ENCODE data around the gene PDZD2.

The PDZD2 gene

DNA sequence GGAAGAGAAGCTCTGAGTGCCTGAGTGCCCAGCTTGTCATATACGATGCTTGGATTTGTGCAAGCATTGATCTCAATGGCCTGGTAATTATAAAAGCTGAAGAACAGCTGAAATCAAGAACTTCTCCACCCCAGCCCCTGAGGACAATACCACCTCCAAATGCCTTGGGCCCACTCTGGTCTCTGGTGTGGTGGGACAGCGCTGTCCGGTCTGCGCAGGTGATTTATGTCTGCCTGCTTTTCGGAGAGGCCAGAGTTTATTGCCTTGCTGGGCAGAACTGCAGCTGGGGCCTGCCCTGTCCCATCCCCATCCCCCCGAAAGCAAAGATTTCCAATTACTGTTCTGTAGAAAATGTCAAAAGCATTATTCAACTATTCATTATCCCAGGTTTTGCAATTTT, 1.1 kb upstream of the PDZD2 start:
- no peak for DNase-seq (ENCODE audit: low spot score)

GRCh38 chr5:31638345-31638744, 586 bp upstream of the PDZD2 start:
- DNase-seq (ENCODE audit: low spot score): no peak

GRCh38 chr5:31639481-31640411, 815 bp downstream of the PDZD2 start:
- no peak for DNase-seq (ENCODE audit: low spot score)

GRCh38 chr5:31640573-31640972, 1.6 kb downstream of the PDZD2 start:
- no peak for DNase-seq (ENCODE audit: low spot score)

DNA sequence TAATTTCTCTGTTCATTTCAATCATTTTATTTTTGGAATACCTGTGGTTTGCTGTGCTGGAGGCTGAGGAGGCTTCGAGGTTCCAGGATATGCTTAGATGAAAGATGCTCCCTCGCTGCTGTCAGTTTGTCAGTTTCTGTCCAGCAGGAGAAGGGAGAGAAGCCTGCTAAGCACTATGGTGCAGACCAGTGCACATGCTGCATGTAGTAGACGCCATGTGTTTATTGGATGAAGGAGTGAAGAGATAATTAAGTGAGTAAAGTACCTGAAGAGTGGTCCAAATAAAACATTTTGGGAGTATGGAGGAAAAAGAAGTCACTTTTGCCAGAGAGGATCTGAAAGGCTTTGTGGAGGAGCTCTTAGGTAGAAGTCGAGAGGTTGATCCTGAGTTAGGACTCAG, 2.1 kb downstream of the PDZD2 start:
- DNase-seq (ENCODE audit: low spot score): no peak

GRCh38 chr5:31641575-31641974, 2.6 kb downstream of the PDZD2 start:
- DNase-seq (ENCODE audit: low spot score): no peak

DNA sequence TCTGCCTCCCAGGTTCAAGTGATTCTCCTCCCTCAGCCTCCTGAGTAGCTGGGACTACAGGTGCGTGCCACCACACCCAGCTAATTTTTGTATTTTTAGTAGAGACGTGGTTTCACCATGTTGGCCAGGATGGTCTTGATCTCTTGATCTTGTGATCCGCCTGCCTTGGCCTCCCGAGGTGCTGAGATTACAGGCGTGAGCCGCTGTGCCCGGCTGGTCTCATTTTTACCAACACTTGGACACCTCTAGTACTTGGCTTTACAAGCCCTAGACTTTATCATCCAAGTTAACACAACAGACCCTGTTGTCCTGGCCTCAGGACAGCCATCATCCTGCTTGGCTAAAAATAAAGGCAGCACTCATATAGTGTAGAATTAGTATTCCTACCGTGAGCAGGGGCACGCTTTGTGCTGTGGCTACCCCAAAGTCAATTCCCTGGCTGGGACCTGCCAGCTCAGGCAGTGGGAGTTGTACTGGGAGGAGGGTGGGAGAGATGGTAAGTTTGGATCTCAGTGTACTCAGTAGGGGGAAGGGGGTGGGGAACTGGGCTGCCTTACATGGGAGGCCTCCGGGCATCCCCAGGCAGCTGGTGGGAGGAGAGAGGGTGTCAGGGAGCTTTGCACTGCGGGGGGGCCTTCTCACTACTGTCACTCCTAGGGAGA, 6.6 kb downstream of the PDZD2 start:
- DNase-seq (ENCODE audit: low spot score): no peak

DNA sequence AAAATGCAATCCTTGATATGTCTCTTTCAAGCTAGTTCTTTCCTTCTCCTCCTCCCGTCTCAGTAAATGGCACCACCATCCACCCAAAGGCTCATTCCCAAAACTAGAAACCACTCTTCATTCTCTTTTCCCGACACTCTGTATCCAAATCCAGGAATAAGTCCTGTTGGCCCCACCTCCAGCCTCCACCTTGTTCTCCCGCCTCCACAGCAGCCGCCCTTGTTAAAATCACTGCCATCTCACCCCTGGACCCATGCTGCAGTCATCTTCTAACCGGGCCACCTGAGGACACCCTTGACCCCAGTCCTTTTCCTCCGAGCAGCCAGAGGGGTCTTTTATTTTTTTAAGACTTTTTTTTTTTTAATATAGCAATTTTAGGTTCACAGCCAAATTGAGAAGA, 9.4 kb downstream of the PDZD2 start:
- no peak for DNase-seq (ENCODE audit: low spot score)

DNA sequence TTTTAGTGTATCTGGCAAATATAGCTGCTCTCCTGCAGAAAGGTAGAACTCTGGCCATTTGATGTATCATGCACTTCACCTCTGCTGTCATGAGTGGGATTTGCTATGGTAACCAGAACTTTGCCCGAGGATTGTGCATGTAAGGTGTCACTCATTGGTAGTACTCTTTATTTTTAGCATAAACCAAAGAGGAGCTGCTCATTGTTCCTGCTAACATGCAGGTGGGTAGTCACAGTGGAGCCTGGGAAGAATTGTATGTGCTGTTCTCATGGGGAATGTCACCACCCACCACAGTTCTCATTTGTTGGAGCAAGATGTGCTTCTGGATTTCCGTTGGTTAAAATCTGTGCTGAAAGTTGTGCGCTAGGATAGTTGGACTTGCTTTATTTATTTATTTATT, 12.3 kb downstream of the PDZD2 start:
- DNase-seq (ENCODE audit: low spot score): no peak

DNA sequence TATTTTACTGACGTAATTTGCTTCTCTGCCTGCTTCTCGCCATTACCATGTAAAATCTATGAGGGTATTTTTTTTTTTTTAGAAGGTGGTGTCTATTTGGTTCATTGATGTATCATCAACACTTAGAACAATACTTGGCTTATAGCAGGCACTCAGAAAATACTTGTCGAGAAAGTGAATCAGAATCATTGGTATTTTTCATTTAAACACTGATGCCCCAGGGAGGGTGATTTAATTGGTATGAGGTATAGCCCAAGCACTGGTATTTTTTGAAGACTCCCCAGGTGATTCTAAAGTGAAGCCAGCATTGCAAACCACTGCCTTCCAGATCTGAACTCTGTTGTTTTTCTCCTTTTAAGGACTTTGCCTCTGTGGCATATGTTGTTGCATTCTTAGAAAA, 16.6 kb downstream of the PDZD2 start:
- DNase-seq (ENCODE audit: low spot score): no peak

DNA sequence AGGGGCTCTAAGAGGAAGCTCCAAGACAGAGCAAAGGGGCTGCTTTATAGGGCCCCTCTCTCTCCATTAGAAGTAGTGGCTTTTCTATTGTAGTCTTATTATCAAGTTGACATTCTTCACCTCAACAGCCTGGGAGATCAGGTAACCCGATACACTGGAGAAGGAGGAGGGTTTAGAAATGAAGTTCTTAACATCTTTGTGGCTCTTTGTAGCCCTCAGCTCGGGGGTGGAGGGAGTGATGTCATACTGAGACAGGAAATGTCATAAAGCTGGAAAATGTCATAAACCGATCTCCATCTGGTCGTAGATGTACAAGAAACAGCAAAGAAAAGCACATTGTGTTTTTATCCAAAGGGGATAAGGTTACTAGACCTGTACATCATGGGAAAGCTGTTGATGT, 17.9 kb downstream of the PDZD2 start:
- no peak for DNase-seq (ENCODE audit: low spot score)

DNA sequence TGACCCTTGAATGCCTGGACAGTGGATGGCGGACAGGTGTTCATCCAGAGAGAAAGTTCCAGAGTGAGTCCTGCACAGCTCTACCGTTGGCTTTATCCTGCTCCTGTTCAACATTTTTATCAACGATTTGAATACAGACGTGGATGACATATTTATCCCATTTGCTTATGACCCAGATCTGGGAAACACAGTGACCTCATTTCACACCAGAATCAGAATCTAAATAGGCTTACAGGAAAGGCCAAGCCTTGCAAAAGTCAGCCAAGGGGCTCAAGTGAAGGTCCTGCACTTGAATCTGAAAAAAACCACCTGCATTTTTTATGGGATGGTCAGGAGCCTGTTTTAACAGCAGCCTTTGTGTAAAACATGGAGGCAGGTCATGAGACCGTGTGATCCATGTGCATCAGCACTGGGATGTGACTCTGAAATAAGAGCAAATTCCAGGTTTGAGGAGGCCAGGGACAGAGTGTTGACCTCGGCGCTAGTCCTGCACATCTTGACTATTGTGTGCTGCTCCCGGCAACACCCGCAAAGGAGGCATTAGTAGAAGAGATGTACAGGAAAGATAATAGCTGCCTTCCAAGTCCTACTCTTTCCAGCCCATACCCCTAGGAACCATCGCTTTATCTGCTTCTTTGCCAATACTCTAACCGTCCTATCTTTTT, 18.5 kb downstream of the PDZD2 start:
- no peak for DNase-seq (ENCODE audit: low spot score)

DNA sequence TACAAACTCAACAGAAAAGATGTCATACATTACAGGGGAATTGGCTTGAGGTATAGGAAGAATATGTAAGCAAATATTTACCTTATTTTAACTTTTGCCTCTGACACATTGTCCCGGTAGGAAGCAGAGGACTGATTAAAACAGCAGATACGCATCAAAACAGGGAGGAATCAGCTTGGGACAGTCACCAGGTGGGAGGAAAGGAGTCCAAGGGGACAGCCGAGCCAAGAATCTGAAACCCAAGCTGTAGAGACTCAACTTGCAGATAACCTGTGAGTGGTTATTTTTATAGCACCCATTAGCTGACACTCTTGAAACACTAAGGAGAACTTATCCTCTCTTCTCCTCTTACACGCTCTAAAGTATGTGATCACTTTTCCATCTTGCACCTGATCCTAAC, 22.3 kb downstream of the PDZD2 start:
- DNase-seq (ENCODE audit: low spot score): no peak

DNA sequence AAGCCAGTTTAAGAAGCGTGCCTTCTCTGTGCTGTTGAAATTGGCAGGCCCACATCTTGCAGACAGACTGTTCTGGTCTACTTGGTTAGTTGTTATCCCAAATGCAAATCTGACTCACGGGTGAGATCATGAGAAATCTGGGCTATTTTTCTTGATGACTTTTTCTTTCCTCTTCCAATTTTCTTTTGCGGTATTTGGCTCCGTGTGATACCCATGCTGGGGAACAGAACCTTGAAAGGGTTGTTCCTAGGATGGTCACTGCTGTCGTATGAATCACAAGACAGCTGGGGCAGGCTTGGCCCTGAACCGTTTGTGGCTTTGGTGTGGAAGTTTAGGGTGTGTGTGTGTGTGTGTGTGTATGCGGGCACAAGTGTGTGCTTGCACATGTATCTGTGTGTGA, 24.6 kb downstream of the PDZD2 start:
- DNase-seq (ENCODE audit: low spot score): no peak

- peak; percentile 53 for DNase-seq (ENCODE audit: low spot score)
Observed at GRCh38 chr5:31664566-31664965, 25.6 kb downstream of the PDZD2 start.

- DNase-seq (ENCODE audit: low spot score): no peak
Observed at GRCh38 chr5:31671339-31671741, 32.4 kb downstream of the PDZD2 start.

- no peak for DNase-seq (ENCODE audit: low spot score)
Observed at GRCh38 chr5:31674371-31674951, 35.5 kb downstream of the PDZD2 start.

GRCh38 chr5:31675472-31675871, 36.5 kb downstream of the PDZD2 start:
- DNase-seq (ENCODE audit: low spot score): no peak

DNA sequence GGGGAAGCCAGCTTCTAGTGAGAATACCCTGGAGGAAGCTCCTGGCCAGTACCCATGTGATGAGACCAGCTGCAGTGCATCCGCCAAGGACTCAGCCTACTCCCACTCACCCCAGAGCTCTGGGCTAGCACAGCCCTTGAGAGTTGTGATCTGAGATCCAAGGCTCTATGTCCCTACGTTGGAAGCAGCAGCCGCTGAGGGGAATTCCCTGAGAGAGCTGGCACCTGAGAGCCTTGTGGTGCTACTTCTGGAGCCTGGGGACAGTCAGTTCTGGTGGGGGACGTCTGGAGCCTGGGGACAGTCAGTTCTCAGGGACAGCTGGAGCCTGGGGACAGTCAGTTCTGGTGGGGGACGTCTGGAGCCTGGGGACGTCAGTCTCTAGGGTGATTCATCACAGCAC, 39.2 kb downstream of the PDZD2 start:
- DNase-seq (ENCODE audit: low spot score): no peak

GRCh38 chr5:31680528-31680927, 41.6 kb downstream of the PDZD2 start:
- no peak for DNase-seq (ENCODE audit: low spot score)

DNA sequence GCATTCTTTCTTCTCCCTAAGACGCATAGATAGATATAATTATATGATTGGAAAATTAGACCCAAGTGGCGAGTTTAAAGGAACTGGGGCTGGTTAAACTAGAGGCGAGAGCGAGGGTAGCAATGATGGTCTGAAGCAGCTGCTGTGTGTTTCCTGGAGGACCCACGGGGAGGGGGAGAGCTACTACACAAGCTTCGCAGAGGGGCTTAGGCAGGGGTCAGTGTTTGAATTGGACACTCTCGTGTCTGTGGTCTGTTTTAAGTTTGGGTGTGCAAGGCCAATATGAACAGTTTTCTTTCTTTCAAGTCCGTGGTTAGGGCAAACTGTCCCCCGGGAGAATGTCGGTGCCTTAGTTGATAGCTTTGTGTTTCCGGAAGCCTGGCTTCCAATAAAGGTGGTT, 43.1 kb downstream of the PDZD2 start:
- DNase-seq (ENCODE audit: low spot score): no peak

DNA sequence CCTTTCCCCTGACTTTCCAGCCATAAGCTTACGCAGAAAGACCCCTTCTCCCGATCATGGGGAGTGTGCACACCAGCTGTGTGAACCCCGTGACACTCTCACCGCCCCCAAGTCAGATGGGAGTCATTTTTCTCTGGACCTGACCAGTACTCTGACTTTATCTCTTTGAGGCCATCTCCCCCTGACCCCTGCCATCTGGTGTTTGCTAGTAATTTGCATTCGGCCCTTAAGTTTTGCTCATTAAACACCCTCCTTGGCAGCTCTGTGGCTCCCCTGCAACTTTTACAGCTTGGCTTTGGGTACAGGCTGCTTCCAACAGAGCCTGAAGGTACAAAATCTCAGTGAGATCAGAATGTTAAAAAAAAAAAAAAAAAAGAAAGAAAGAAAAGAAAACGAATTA, 43.9 kb downstream of the PDZD2 start:
- DNase-seq (ENCODE audit: low spot score): no peak

Data from SK-N-DZ (cell line).